H1 (cell line): ENCODE data around the gene TMEM63C. TPM values are rescaled to one million over a fixed set of nuclear protein-coding genes. Genes with fewer than 3 reads are reported as not detected.

Experiments used
- CTCF ChIA-PET: fragments of 300-600 bp; sonication (Branson Sonifier 250); formaldehyde crosslinking; loops from one replicate; lab custom pipeline; 2021; ENCODE audit not compliant: partially characterized antibody; lab: Charles Lee
- POLR2A ChIA-PET: fragments of 300-600 bp; sonication (Branson Sonifier 250); formaldehyde crosslinking; loops from one replicate; lab custom pipeline; 2021; ENCODE audit warnings: inconsistent platforms; ENCODE audit not compliant: partially characterized antibody; lab: Charles Lee
- DNase-seq, 2 experiments: peaks; one replicate each; pipeline versions ENCODE4 v3.0.0 to v3.0.0-alpha.2; 2010 to 2022; ENCODE audit warnings: low spot score in 2 of 2, low read depth in 1 of 2, mixed read lengths in 1 of 2
- FAIRE-seq: peaks from 2 replicates; lab custom pipeline; 2011; peaks lifted over from hg19 to GRCh38; lab: Jason Lieb, UNC
- H2AFZ ChIP-seq: 2 replicates; pipeline ENCODE4 v1.8.1; 2012; ENCODE audit warnings: low read length, inconsistent platforms
- H2AK5ac ChIP-seq: 2 replicates; pipeline ENCODE4 v1.6.1; 2013; ENCODE audit warnings: low read depth, low read length
- H2BK120ac ChIP-seq: replicated peaks from 2 replicates; pipeline ENCODE3; 2013; ENCODE audit warnings: low read depth, low read length, inconsistent platforms
- H2BK12ac ChIP-seq: 2 replicates; pipeline ENCODE4 v1.6.1; 2013; ENCODE audit warnings: low read depth, low read length
- H2BK15ac ChIP-seq: 2 replicates; pipeline ENCODE4 v1.6.1; 2013; ENCODE audit warnings: low read length
- H2BK20ac ChIP-seq: 2 replicates; pipeline ENCODE4 v1.6.1; 2013; ENCODE audit warnings: low read length
- H2BK5ac ChIP-seq: 2 replicates; pipeline ENCODE4 v1.6.1; 2013; ENCODE audit warnings: low read depth, low read length
- H3K14ac ChIP-seq: 2 replicates; pipeline ENCODE4 v1.6.1; 2013; ENCODE audit warnings: inconsistent platforms; ENCODE audit not compliant: insufficient read length
- H3K18ac ChIP-seq: 2 replicates; pipeline ENCODE4 v1.6.1; 2013; ENCODE audit warnings: low read length; ENCODE audit errors: extremely low read depth
- H3K23ac ChIP-seq: 2 replicates; pipeline ENCODE4 v1.6.1; 2013; ENCODE audit warnings: inconsistent platforms; ENCODE audit not compliant: insufficient read length
- H3K23me2 ChIP-seq: 2 replicates; pipeline ENCODE4 v1.6.1; 2013; ENCODE audit warnings: low read depth, low read length
- H3K27ac ChIP-seq: 2 replicates; pipeline ENCODE4 v1.6.1; 2011; ENCODE audit warnings: low read depth, low read length, inconsistent platforms
- H3K27me3 ChIP-seq, 4 experiments: replicated peaks in 1 of 4; 1 replicate in 1 of 4; 2 replicates in 3 of 4; pipeline versions ENCODE4 v1.6.1 to v1.8.1; 2011 to 2013; ENCODE audit warnings: low read length in 3 of 4, mild to moderate bottlenecking in 3 of 4, inconsistent platforms in 2 of 4, mixed read lengths in 2 of 4, moderate library complexity in 1 of 4; ENCODE audit not compliant: control insufficient read depth in 3 of 4, insufficient read depth in 3 of 4; ENCODE audit errors: extremely low read depth in 1 of 4
- H3K36me3 ChIP-seq, 4 experiments: 2 replicates each; pipeline versions ENCODE4 v1.6.1 to v1.8.1; 2011 to 2013; ENCODE audit warnings: mild to moderate bottlenecking in 4 of 4, low read length in 3 of 4, moderate library complexity in 2 of 4, control low read depth in 1 of 4, inconsistent platforms in 1 of 4; ENCODE audit not compliant: insufficient read depth in 4 of 4, control insufficient read depth in 2 of 4
- H3K4ac ChIP-seq: replicated peaks from 2 replicates; pipeline ENCODE3; 2013; ENCODE audit warnings: low read length, low read depth, mixed read lengths, inconsistent platforms; ENCODE audit not compliant: insufficient read length
- H3K4me1 ChIP-seq, 4 experiments: replicated peaks in 1 of 4; 1 replicate in 1 of 4; 2 replicates in 3 of 4; pipeline versions ENCODE4 v1.6.1 to v1.8.1; 2011 to 2013; ENCODE audit warnings: low read length in 3 of 4, inconsistent platforms in 2 of 4, mixed read lengths in 1 of 4; ENCODE audit not compliant: insufficient read depth in 4 of 4, control insufficient read depth in 3 of 4
- H3K4me2 ChIP-seq, 2 experiments: 2 replicates each; pipeline versions ENCODE4 v1.6.1 to v1.8.1; 2011 to 2013; ENCODE audit warnings: low read depth in 2 of 2, low read length in 2 of 2, control low read depth in 1 of 2, inconsistent platforms in 1 of 2, mild to moderate bottlenecking in 1 of 2; ENCODE audit not compliant: insufficient read depth in 1 of 2
- H3K4me3 ChIP-seq, 4 experiments: fragments of 200-600, 300-600 bp in 1 of 4; sonication (generic), shearing (Covaris generic), sonication (Bioruptor Twin) in 1 of 4; 2 replicates each; pipeline versions ENCODE4 v1.5.1 to v1.8.1; 2011 to 2016; ENCODE audit warnings: low read length in 4 of 4, low read depth in 3 of 4, control low read depth in 2 of 4, inconsistent platforms in 2 of 4, mild to moderate bottlenecking in 2 of 4, mixed read lengths in 1 of 4, moderate library complexity in 1 of 4; ENCODE audit not compliant: insufficient read depth in 2 of 4; ENCODE audit errors: extremely low read depth in 1 of 4
- H3K56ac ChIP-seq: replicated peaks from 2 replicates; pipeline ENCODE3; 2013; ENCODE audit warnings: low read depth, mild to moderate bottlenecking, mixed read lengths, low read length, inconsistent platforms; ENCODE audit not compliant: insufficient read length
- H3K79me1 ChIP-seq: 2 replicates; pipeline ENCODE4 v1.6.1; 2013; ENCODE audit warnings: low read depth, low read length, control low read depth
- H3K79me2 ChIP-seq, 2 experiments: 2 replicates each; pipeline versions ENCODE4 v1.6.1 to v1.8.1; 2012 to 2013; ENCODE audit warnings: low read length in 2 of 2, mild to moderate bottlenecking in 2 of 2, inconsistent platforms in 1 of 2; ENCODE audit not compliant: insufficient read depth in 2 of 2, control insufficient read depth in 1 of 2
- H3K9ac ChIP-seq, 4 experiments: replicated peaks in 1 of 4; 1 replicate in 1 of 4; 2 replicates in 3 of 4; pipeline versions ENCODE4 v1.6.1 to v1.8.1; 2011 to 2013; ENCODE audit warnings: low read depth in 3 of 4, low read length in 3 of 4, control low read depth in 2 of 4, mild to moderate bottlenecking in 2 of 4, moderate library complexity in 2 of 4, inconsistent platforms in 1 of 4; ENCODE audit errors: extremely low read depth in 1 of 4
- H3K9me3 ChIP-seq, 2 experiments: 2 replicates each; pipeline versions ENCODE4 v1.6.1 to v1.8.1; 2012 to 2013; ENCODE audit warnings: mild to moderate bottlenecking in 2 of 2, moderate library complexity in 2 of 2, control low read depth in 1 of 2, inconsistent platforms in 1 of 2, low read depth in 1 of 2, low read length in 1 of 2, mixed read lengths in 1 of 2; ENCODE audit not compliant: insufficient read depth in 2 of 2
- H4K20me1 ChIP-seq, 2 experiments: replicated peaks in 1 of 2; 2 replicates each; pipeline versions ENCODE3 to v1.8.1; 2011 to 2013; ENCODE audit warnings: inconsistent platforms in 2 of 2, low read length in 2 of 2, mild to moderate bottlenecking in 1 of 2; ENCODE audit not compliant: insufficient read depth in 2 of 2, control insufficient read depth in 1 of 2
- H4K5ac ChIP-seq: 2 replicates; pipeline ENCODE4 v1.6.1; 2013; ENCODE audit warnings: low read length, low read depth, mixed read lengths, inconsistent platforms; ENCODE audit not compliant: insufficient read length
- H4K8ac ChIP-seq: 2 replicates; pipeline ENCODE4 v1.8.0; 2013; ENCODE audit warnings: mild to moderate bottlenecking, moderate library complexity, low read length, inconsistent platforms; ENCODE audit not compliant: insufficient read depth; ENCODE audit errors: extremely low read depth
- H4K91ac ChIP-seq: replicated peaks from 2 replicates; pipeline ENCODE3; 2013; ENCODE audit warnings: low read length, mixed read lengths, inconsistent platforms; ENCODE audit not compliant: insufficient read length
- BCL11A ChIP-seq, 2 experiments: IDR thresholded peaks; one replicate each; pipeline ENCODE4 v1.6.1; 2011; ENCODE audit warnings: low read depth in 2 of 2, low read length in 2 of 2, mild to moderate bottlenecking in 2 of 2
- HDAC2 ChIP-seq, 2 experiments: fragments of 300-600 bp in 1 of 2; sonication (generic) in 1 of 2; IDR thresholded peaks; 2 replicates each; pipeline ENCODE4 v1.6.1; 2011 to 2012; ENCODE audit warnings: low read depth in 2 of 2, low read length in 2 of 2, mild to moderate bottlenecking in 2 of 2, moderate library complexity in 2 of 2, borderline replicate concordance in 1 of 2, inconsistent platforms in 1 of 2
- MAFK ChIP-seq: IDR thresholded peaks from 2 replicates; pipeline ENCODE4 v1.6.1; 2012; ENCODE audit warnings: low read depth, mild to moderate bottlenecking, improper control_type of control experiment, low read length
- RXRA ChIP-seq: IDR thresholded peaks from 2 replicates; pipeline ENCODE4 v1.6.1; 2011; ENCODE audit warnings: low read depth, mild to moderate bottlenecking, low read length, moderate library complexity; ENCODE audit not compliant: insufficient read depth
- SP1 ChIP-seq: IDR thresholded peaks from 2 replicates; pipeline ENCODE4 v1.6.1; 2011; ENCODE audit warnings: low read depth, low read length
- TBP ChIP-seq: IDR thresholded peaks from 2 replicates; pipeline ENCODE4 v1.6.1; 2011; ENCODE audit warnings: low read depth, low read length, improper control_type of control experiment
- WGBS, 2 experiments: shearing (Covaris generic) in 1 of 2; methylation state at CpG; one replicate each; pipeline versions ENCODE4 v1.1.6 to v1.1.7; 2013 to 2015; ENCODE audit warnings: low lambda C conversion rate in 2 of 2, mixed read lengths in 2 of 2, inconsistent platforms in 1 of 2, low coverage in 1 of 2, missing lambda C conversion rate in 1 of 2; ENCODE audit not compliant: insufficient replicate concordance in 2 of 2, insufficient coverage in 1 of 2, insufficient read length in 1 of 2; ENCODE audit errors: extremely low coverage in 1 of 2, missing lambda C conversion rate in 1 of 2; 5-methylcytosine and 5-hydroxymethylcytosine counted together
- polyA plus RNA-seq, 7 experiments: library from polyadenylated mRNA; depleted of rRNA in 3 of 7; stranded (reverse) in 5 of 7; unstranded in 2 of 7; fragments of >200 nt in 5 of 7; fragments of 200-250 nt in 2 of 7; gene quantifications; 1 replicate in 5 of 7; 2 replicates in 1 of 7; 4 replicates in 1 of 7; pipeline versions ENCODE4 v1.2.1 to v1.2.3, GENCODE V29; 2011 to 2013; ENCODE audit warnings: missing spikeins in 2 of 7, mixed read lengths in 2 of 7
- total RNA-seq: library from RNA; stranded (reverse); fragmentation: NEBNext Ultra II Directional; extraction: Animal tissue kit (Norgen Biotek cat#: 25700); gene quantifications from 2 replicates; pipeline ENCODE4 v1.2.1, GENCODE V29; 2021

TMEM63C gene
- total and polyA plus RNA-seq, 2 of the 8 experiments (the other 6 are each of a cell fraction or from before 2014, with no cell fraction given), result 3.0 to 7.6 TPM

GRCh38 chr14:77203611-77204458 is 22.2 kb downstream of the TMEM63C start:
- peaks cover 2 to 4% of the 10 kb centered on the region in 2 experiments for H4K20me1 ChIP-seq
- no peak overlapping the region for H3K14ac ChIP-seq
- no peak overlapping the region for H2BK120ac ChIP-seq
- H3K9me3 ChIP-seq, result no peaks in the 10 kb centered on the region
- FAIRE-seq, result no peak
- WGBS, 2 experiments, result 77% methylated on average over 5 of the region's 5 CpGs; no CpG with 5 or more reads in 1 of the 2 experiments
- H2AK5ac ChIP-seq, result no peak overlapping the region
- no peak overlapping the region for H2BK20ac ChIP-seq
- no peaks in the 10 kb centered on the region for H3K36me3 ChIP-seq
- no peak overlapping the region for H2AFZ ChIP-seq
- H3K56ac ChIP-seq, result no peak overlapping the region
- H3K27me3 ChIP-seq, result no peaks in the 10 kb centered on the region
- no peak overlapping the region; the same call in 1 of the 2 replicates for H4K8ac ChIP-seq
- no peak overlapping the region for H2BK12ac ChIP-seq
- H3K18ac ChIP-seq, result no peak overlapping the region
- H2BK5ac ChIP-seq, result no peak overlapping the region
- H3K27ac ChIP-seq, result no peak overlapping the region
- H3K79me1 ChIP-seq, result 0 out of 2 replicates have a peak, but pooled peaks cover 2% of the 10 kb centered on the region
- CTCF ChIA-PET, result interaction anchor here (0.7 to 19.8 kb wide), 18 partner anchors 9 to 331 kb away, joined by 3 to 233 read pairs (median 5); partner anchors contain the start of gene TMEM63C
- no peak for DNase-seq
- H3K4me2 ChIP-seq, result no peak overlapping the region
- no peak overlapping the region for H3K23ac ChIP-seq
- no peak overlapping the region for H4K5ac ChIP-seq
- no peak overlapping the region for H2BK15ac ChIP-seq
- no peak overlapping the region for H3K4me3 ChIP-seq
- POLR2A ChIA-PET, result interaction anchor here (0.6 to 3.2 kb wide), 5 partner anchors 9 to 350 kb away, joined by 3 to 9 read pairs (median 5); no protein-coding TSS in a partner anchor
- H3K9ac ChIP-seq, result no peak overlapping the region
- H3K79me2 ChIP-seq, result no peaks in the 10 kb centered on the region
- H3K23me2 ChIP-seq, result no peaks in the 10 kb centered on the region
- peaks cover 0 to 11% (median 8%) of the 10 kb centered on the region in 4 experiments; a peak in 5 of 7 replicates for H3K4me1 ChIP-seq
- no peak overlapping the region for H4K91ac ChIP-seq
- no peak overlapping the region for H3K4ac ChIP-seq
- TF ChIP-seq SP1, result no peak
- no peak for TF ChIP-seq BCL11A (IDR thresholded peaks at IDR 0.05; ENCODE audit: low read depth in 2 of 2, low read length in 2 of 2)
- TF ChIP-seq HDAC2 (IDR thresholded peaks at IDR 0.05; ENCODE audit: borderline replicate concordance in 1 of 2, low read depth in 2 of 2, low read length in 2 of 2), result no peak
- TF ChIP-seq TBP, result no peak
- no peak for TF ChIP-seq RXRA
- no peak for TF ChIP-seq MAFK
